Muscle layer of duodenum (tissue), 2 donors: ENCODE measurements around the gene DTNB.
"Not testable (repeated sequence)": the region's sequence is repeated elsewhere in the genome, so short reads cannot be mapped to it uniquely, and the experiment has no call there.

Experiments used
- H3K27ac ChIP-seq: one replicate; pipeline ENCODE4 v1.7.0; 2013; ENCODE audit warnings: mild to moderate bottlenecking, low read length
- H3K27me3 ChIP-seq: one replicate; pipeline ENCODE4 v1.7.0; 2013; ENCODE audit warnings: low read depth, mild to moderate bottlenecking, control low read depth, low read length
- H3K36me3 ChIP-seq, 2 donors: one replicate each; pipeline ENCODE4 v1.7.0; 2013; ENCODE audit warnings: low read length in 2 of 2, control low read depth in 1 of 2, mild to moderate bottlenecking in 1 of 2; ENCODE audit not compliant: insufficient read depth in 2 of 2, control insufficient read depth in 1 of 2
- H3K4me1 ChIP-seq, 2 donors: one replicate each; pipeline ENCODE4 v1.7.0; 2013; ENCODE audit warnings: low read length in 2 of 2, mild to moderate bottlenecking in 2 of 2, control low read depth in 1 of 2, moderate library complexity in 1 of 2; ENCODE audit not compliant: insufficient read depth in 2 of 2, control insufficient read depth in 1 of 2
- H3K4me3 ChIP-seq, 2 donors: one replicate each; pipeline ENCODE4 v1.7.0; 2013; ENCODE audit warnings: low read length in 2 of 2, low read depth in 1 of 2, mild to moderate bottlenecking in 1 of 2
- H3K9me3 ChIP-seq, 2 donors: one replicate each; pipeline ENCODE4 v1.7.0; 2013; ENCODE audit warnings: low read length in 2 of 2, control low read depth in 1 of 2, mild to moderate bottlenecking in 1 of 2; ENCODE audit not compliant: control insufficient read depth in 1 of 2
- donor health status: healthy.

The DTNB gene

GRCh38 chr2:25677877-25678276 is 4.5 kb upstream of the DTNB start:
- no peaks in the 10 kb centered on the region for H3K9me3 ChIP-seq
- no peaks in the 10 kb centered on the region for H3K4me1 ChIP-seq
- H3K36me3 ChIP-seq: no peaks in the 10 kb centered on the region
- no peak overlapping the region for H3K4me3 ChIP-seq
- no peaks in the 10 kb centered on the region for H3K27me3 ChIP-seq
- H3K27ac ChIP-seq: no peak overlapping the region

- no peak overlapping the region for H3K27ac ChIP-seq
- no peaks in the 10 kb centered on the region for H3K9me3 ChIP-seq
- H3K36me3 ChIP-seq: no peaks in the 10 kb centered on the region
- H3K4me3 ChIP-seq: peak overlapping the region; percentile 56 to 70
- peaks cover 5 to 11% of the 10 kb centered on the region in 2 donors for H3K4me1 ChIP-seq
- H3K27me3 ChIP-seq: no peaks in the 10 kb centered on the region
These were observed 643 bp upstream of the DTNB start for GRCh38 chr2:25674077-25674362.

GRCh38 chr2:25672494-25673299 is 680 bp downstream of the DTNB start:
- H3K36me3 ChIP-seq: no peaks in the 10 kb centered on the region
- H3K4me3 ChIP-seq: peak overlapping the region; percentile 69 to 78
- H3K27me3 ChIP-seq: no peaks in the 10 kb centered on the region
- H3K9me3 ChIP-seq: no peaks in the 10 kb centered on the region
- peaks cover 5 to 11% of the 10 kb centered on the region in 2 donors for H3K4me1 ChIP-seq
- H3K27ac ChIP-seq: no peak overlapping the region

- H3K27me3 ChIP-seq: no peaks in the 10 kb centered on the region
- H3K9me3 ChIP-seq: no peaks in the 10 kb centered on the region
- H3K4me1 ChIP-seq: peaks cover 5 to 11% of the 10 kb centered on the region in 2 donors
- no peaks in the 10 kb centered on the region for H3K36me3 ChIP-seq
- H3K4me3 ChIP-seq: no peak overlapping the region
- H3K27ac ChIP-seq: no peak overlapping the region
These were observed 1.8 kb downstream of the DTNB start for GRCh38 chr2:25671622-25672021.

GRCh38 chr2:25669520-25669919 is 3.9 kb downstream of the DTNB start:
- Histone ChIP-seq H3K9me3 (no peaks in the 10 kb centered on the region), H3K36me3 (no peaks in the 10 kb centered on the region)

GRCh38 chr2:25666218-25666617 is 7.2 kb downstream of the DTNB start:
- H3K27ac ChIP-seq: no peak overlapping the region

More at GRCh38 chr2:25669520-25669919, 3.9 kb downstream of the DTNB start:
- H3K4me3 ChIP-seq: no peak overlapping the region
- peaks cover 6 to 11% of the 10 kb centered on the region in 2 donors for H3K4me1 ChIP-seq
- no peak overlapping the region for H3K27ac ChIP-seq
- no peaks in the 10 kb centered on the region for H3K27me3 ChIP-seq

GRCh38 chr2:25665429-25665828 is 7.9 kb downstream of the DTNB start:
- not testable (repeated sequence) for H3K4me1 ChIP-seq, H3K4me3 ChIP-seq, H3K9me3 ChIP-seq, H3K27ac ChIP-seq, H3K27me3 ChIP-seq, H3K36me3 ChIP-seq

More at GRCh38 chr2:25666218-25666617, 7.2 kb downstream of the DTNB start:
- no peaks in the 10 kb centered on the region for H3K9me3 ChIP-seq
- peaks cover 0 to 3% of the 10 kb centered on the region in 2 donors for H3K4me1 ChIP-seq
- H3K27me3 ChIP-seq: no peaks in the 10 kb centered on the region
- no peaks in the 10 kb centered on the region for H3K36me3 ChIP-seq
- H3K4me3 ChIP-seq: no peak overlapping the region

- Histone ChIP-seq H3K9me3 (no peaks in the 10 kb centered on the region), H3K4me1 (peaks cover 0 to 3% of the 10 kb centered on the region in 2 donors), H3K4me3 (peak overlapping the region in 1 of 2 donors; percentile 34), H3K27me3 (no peaks in the 10 kb centered on the region), H3K36me3 (no peaks in the 10 kb centered on the region), H3K27ac (no peak overlapping the region)
These were observed 8.4 kb downstream of the DTNB start for GRCh38 chr2:25664965-25665307.

- peaks cover 0 to 3% of the 10 kb centered on the region in 2 donors for H3K4me1 ChIP-seq
- H3K27me3 ChIP-seq: no peaks in the 10 kb centered on the region
- no peaks in the 10 kb centered on the region for H3K36me3 ChIP-seq
- H3K4me3 ChIP-seq: peak overlapping the region in 1 of 2 donors; percentile 34
- no peaks in the 10 kb centered on the region for H3K9me3 ChIP-seq
- no peak overlapping the region for H3K27ac ChIP-seq
These were observed 9.0 kb downstream of the DTNB start for GRCh38 chr2:25664183-25664964.

- no peaks in the 10 kb centered on the region for H3K27me3 ChIP-seq
- no peak overlapping the region for H3K4me3 ChIP-seq
- no peaks in the 10 kb centered on the region for H3K4me1 ChIP-seq
- H3K27ac ChIP-seq: no peak overlapping the region
- H3K9me3 ChIP-seq: no peaks in the 10 kb centered on the region
- no peaks in the 10 kb centered on the region for H3K36me3 ChIP-seq
These were observed 18.1 kb downstream of the DTNB start for GRCh38 chr2:25655316-25655715.

GRCh38 chr2:25654801-25655200 is 18.6 kb downstream of the DTNB start:
- H3K27me3 ChIP-seq: no peaks in the 10 kb centered on the region
- no peaks in the 10 kb centered on the region for H3K36me3 ChIP-seq
- no peaks in the 10 kb centered on the region for H3K9me3 ChIP-seq
- H3K4me3 ChIP-seq: no peak overlapping the region
- H3K4me1 ChIP-seq: no peaks in the 10 kb centered on the region
- no peak overlapping the region for H3K27ac ChIP-seq
